Measurements from ENCODE around the gene TEX264.

DNA sequence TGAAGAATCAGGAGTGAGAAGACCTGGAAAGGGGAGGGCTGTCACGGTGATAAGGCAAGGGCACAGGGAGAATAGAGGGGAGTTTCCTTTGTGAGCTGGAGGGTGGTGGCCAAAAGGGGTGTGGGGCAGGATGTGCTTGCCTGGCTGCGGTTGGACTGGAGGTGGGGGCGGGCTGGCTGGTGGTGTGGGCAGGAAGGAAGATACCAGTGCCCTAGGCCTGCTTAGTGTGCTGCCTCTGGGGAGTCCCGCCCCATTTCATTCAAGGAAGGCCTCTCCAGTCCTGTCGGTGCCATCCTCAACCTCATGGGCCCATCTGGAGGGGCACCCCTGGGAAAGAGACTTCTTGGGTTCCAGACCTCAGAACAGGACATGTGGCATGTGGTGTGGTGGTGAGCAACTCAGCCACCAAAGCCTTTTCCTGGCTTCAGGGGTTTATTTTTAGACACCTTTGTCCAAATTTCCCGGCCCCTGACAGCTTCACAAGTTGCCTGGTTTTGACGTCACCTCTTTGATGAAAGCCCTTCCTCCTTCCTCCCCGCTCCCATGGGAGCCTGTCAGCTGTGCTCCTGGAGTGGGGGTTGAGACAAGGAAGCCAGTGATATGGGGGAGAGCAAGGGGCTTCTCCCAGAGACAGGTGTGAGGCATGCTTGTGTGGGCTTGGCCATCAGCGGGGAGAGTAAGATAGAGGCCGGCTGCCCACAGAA is 15.6 kb downstream of the TEX264 start:
- TF ChIP-seq, protein P1, sequence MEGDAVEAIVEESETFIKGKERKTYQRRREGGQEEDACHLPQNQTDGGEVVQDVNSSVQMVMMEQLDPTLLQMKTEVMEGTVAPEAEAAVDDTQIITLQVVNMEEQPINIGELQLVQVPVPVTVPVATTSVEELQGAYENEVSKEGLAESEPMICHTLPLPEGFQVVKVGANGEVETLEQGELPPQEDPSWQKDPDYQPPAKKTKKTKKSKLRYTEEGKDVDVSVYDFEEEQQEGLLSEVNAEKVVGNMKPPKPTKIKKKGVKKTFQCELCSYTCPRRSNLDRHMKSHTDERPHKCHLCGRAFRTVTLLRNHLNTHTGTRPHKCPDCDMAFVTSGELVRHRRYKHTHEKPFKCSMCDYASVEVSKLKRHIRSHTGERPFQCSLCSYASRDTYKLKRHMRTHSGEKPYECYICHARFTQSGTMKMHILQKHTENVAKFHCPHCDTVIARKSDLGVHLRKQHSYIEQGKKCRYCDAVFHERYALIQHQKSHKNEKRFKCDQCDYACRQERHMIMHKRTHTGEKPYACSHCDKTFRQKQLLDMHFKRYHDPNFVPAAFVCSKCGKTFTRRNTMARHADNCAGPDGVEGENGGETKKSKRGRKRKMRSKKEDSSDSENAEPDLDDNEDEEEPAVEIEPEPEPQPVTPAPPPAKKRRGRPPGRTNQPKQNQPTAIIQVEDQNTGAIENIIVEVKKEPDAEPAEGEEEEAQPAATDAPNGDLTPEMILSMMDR (IDR thresholded peaks at IDR 0.05; ENCODE audit: low read length): no peak
- TF ChIP-seq EZH2 (IDR thresholded peaks at IDR 0.05; ENCODE audit: borderline replicate concordance, low read length): no peak
